SK-N-SH treated with all-trans-retinoic acid at 6 μM for 48 hours (cell line): ENCODE results near the gene CYTH3.

Experiments
- ATAC-seq: fragments of 200-7000 bp; cut with Tn5 transposase; 3 replicates; pipeline ENCODE4 v1.9.1; 2020; ENCODE audit warnings: mild to moderate bottlenecking, moderate library complexity
- BACH2 ChIP-seq: fragments of 250-450 bp; sonication (Bioruptor Pico); IDR thresholded peaks from 2 replicates; pipeline ENCODE4 v1.9.0; 2021; ENCODE audit warnings: mild to moderate bottlenecking, borderline replicate concordance
- CREB5 ChIP-seq: fragments of 250-450 bp; sonication (Bioruptor Pico); IDR thresholded peaks from 2 replicates; pipeline ENCODE4 v1.5.1; 2020; ENCODE audit warnings: low read depth, mild to moderate bottlenecking, moderate library complexity
- CSDC2 ChIP-seq: fragments of 250-450 bp; sonication (Bioruptor Pico); IDR thresholded peaks from 2 replicates; pipeline ENCODE4 v1.5.0; 2020; ENCODE audit warnings: mild to moderate bottlenecking, moderate library complexity
- ESRRG ChIP-seq: fragments of 250-450 bp; sonication (Bioruptor Pico); IDR thresholded peaks from 2 replicates; pipeline ENCODE4 v1.6.1; 2021; ENCODE audit warnings: mild to moderate bottlenecking
- GLIS3 ChIP-seq: fragments of 250-450 bp; sonication (Bioruptor Pico); IDR thresholded peaks from 2 replicates; pipeline ENCODE4 v1.5.0; 2020; ENCODE audit warnings: mild to moderate bottlenecking, moderate library complexity
- ISL1 ChIP-seq: fragments of 250-450 bp; sonication (Bioruptor Pico); IDR thresholded peaks from 2 replicates; pipeline ENCODE4 v2.1.2; 2022; ENCODE audit warnings: mild to moderate bottlenecking, moderate library complexity
- PATZ1 ChIP-seq: fragments of 250-450 bp; sonication (Bioruptor Pico); IDR thresholded peaks from 2 replicates; pipeline ENCODE4 v1.8.0; 2020; ENCODE audit warnings: mild to moderate bottlenecking, moderate library complexity, borderline replicate concordance
- POU6F1 ChIP-seq: fragments of 250-450 bp; sonication (Bioruptor Pico); IDR thresholded peaks from 2 replicates; pipeline ENCODE4 v1.8.0; 2021; ENCODE audit warnings: low read depth, mild to moderate bottlenecking, moderate library complexity, borderline replicate concordance
- PPARA ChIP-seq: fragments of 250-450 bp; sonication (Bioruptor Pico); IDR thresholded peaks from 2 replicates; pipeline ENCODE4 v1.5.0; 2020; ENCODE audit warnings: mild to moderate bottlenecking, borderline replicate concordance
- RARB ChIP-seq: fragments of 250-450 bp; sonication (Bioruptor Pico); IDR thresholded peaks from 2 replicates; pipeline ENCODE4 v1.8.0; 2021; ENCODE audit warnings: mild to moderate bottlenecking, moderate library complexity
- SNAI2 ChIP-seq: fragments of 250-450 bp; sonication (Bioruptor Pico); IDR thresholded peaks from 2 replicates; pipeline ENCODE4 v1.5.0; 2020; ENCODE audit warnings: mild to moderate bottlenecking, moderate library complexity
- TOX ChIP-seq: fragments of 250-450 bp; sonication (Bioruptor Pico); IDR thresholded peaks from 2 replicates; pipeline ENCODE4 v1.8.0; 2021; ENCODE audit warnings: mild to moderate bottlenecking, moderate library complexity, borderline replicate concordance
- TSHZ2 ChIP-seq: fragments of 250-450 bp; sonication (Bioruptor Pico); IDR thresholded peaks from 2 replicates; pipeline ENCODE4 v1.5.0; 2020; ENCODE audit warnings: mild to moderate bottlenecking, moderate library complexity
- ZC3H10 ChIP-seq: fragments of 250-450 bp; sonication (Bioruptor Pico); IDR thresholded peaks from 2 replicates; pipeline ENCODE4 v1.5.1; 2021; ENCODE audit warnings: mild to moderate bottlenecking, moderate library complexity
- ZFP3 ChIP-seq: fragments of 250-450 bp; sonication (Bioruptor Pico); IDR thresholded peaks from 2 replicates; pipeline ENCODE4 v1.5.0; 2020; ENCODE audit warnings: mild to moderate bottlenecking, moderate library complexity
- ZNF565 ChIP-seq: fragments of 450-650 bp; formaldehyde crosslinking; conservative IDR thresholded peaks from 2 replicates; pipeline ENCODE4 v1.5.0; 2020; ENCODE audit warnings: low read depth, mild to moderate bottlenecking, moderate library complexity
- ZNF70 ChIP-seq: fragments of 450-650 bp; formaldehyde crosslinking; IDR thresholded peaks from 2 replicates; pipeline ENCODE4 v1.5.0; 2020; ENCODE audit warnings: mild to moderate bottlenecking, moderate library complexity
- ZNF8 ChIP-seq: fragments of 450-650 bp; formaldehyde crosslinking; IDR thresholded peaks from 2 replicates; pipeline ENCODE4 v1.5.0; 2020; ENCODE audit warnings: mild to moderate bottlenecking, moderate library complexity

The CYTH3 gene

GRCh38 chr7:6249043-6249442 lies 23.4 kb downstream of the CYTH3 start:
- no peak for ATAC-seq
- no peak for TF ChIP-seq ZFP3 (CRISPR knock-in tag)
- no peak for TF ChIP-seq PATZ1 (CRISPR knock-in tag)
- TF ChIP-seq ZC3H10 (CRISPR knock-in tag): no peak
- TF ChIP-seq TSHZ2 (CRISPR knock-in tag): no peak
- TF ChIP-seq ISL1: no peak
- TF ChIP-seq ZNF8 (CRISPR knock-in tag): no peak
- no peak for TF ChIP-seq PPARA
- TF ChIP-seq CREB5 (CRISPR knock-in tag): no peak
- no peak for TF ChIP-seq ZNF565 (CRISPR knock-in tag)
- TF ChIP-seq POU6F1: no peak
- no peak for TF ChIP-seq TOX (CRISPR knock-in tag)
- TF ChIP-seq ESRRG (CRISPR knock-in tag): no peak
- no peak for TF ChIP-seq ZNF70 (CRISPR knock-in tag)
- no peak for TF ChIP-seq BACH2 (CRISPR knock-in tag)
- TF ChIP-seq RARB (CRISPR knock-in tag): no peak
- TF ChIP-seq SNAI2 (CRISPR knock-in tag): no peak
- TF ChIP-seq GLIS3 (CRISPR knock-in tag): no peak
- TF ChIP-seq, all 23 proteins: peak for 0

GRCh38 chr7:6248581-6248980 lies 23.8 kb downstream of the CYTH3 start:
- peak; percentile 74 for ATAC-seq
- TF ChIP-seq ZFP3 (CRISPR knock-in tag) (peak; percentile 40; the same call in 1 of the 2 replicates), GLIS3 (CRISPR knock-in tag) (no peak), CSDC2 (CRISPR knock-in tag) (0 out of 2 replicates have a peak, but pooled peaks have one; percentile 25)

- TF ChIP-seq ZNF8 (CRISPR knock-in tag) (no peak), POU6F1 (no peak), ISL1 (peak; percentile 42; the same call in 1 of the 2 replicates)
- TF ChIP-seq, all 23 proteins: peak for 1
- ATAC-seq: no peak
Observed at GRCh38 chr7:6246251-6246917, 26.0 kb downstream of the CYTH3 start.

GRCh38 chr7:6244021-6244420 lies 28.4 kb downstream of the CYTH3 start:
- no peak for ATAC-seq
- no peak for TF ChIP-seq GLIS3 (CRISPR knock-in tag)
- TF ChIP-seq, all 23 proteins: peak for 0
